Measurements from ENCODE around the gene PSG4.
"Not testable (repeated sequence)": the region's sequence is repeated elsewhere in the genome, so short reads cannot be mapped to it uniquely, and the experiment has no call there.

The PSG4 gene

GRCh38 chr19:43197666-43198397 is 7.6 kb downstream of the PSG4 start:
- not testable (repeated sequence) for DNase-seq

- not testable (repeated sequence) for DNase-seq
Measured at GRCh38 chr19:43194397-43194796, 11.0 kb downstream of the PSG4 start.

GRCh38 chr19:43192381-43193155 is 12.9 kb downstream of the PSG4 start:
- DNase-seq = not testable (repeated sequence)

GRCh38 chr19:43188092-43188491 is 17.3 kb downstream of the PSG4 start:
- not testable (repeated sequence) for DNase-seq

- not testable (repeated sequence) for DNase-seq
Measured at GRCh38 chr19:43186311-43186935, 19.0 kb downstream of the PSG4 start, which contains the start of gene PSG5. Gene PSG5 (minus strand): TSS chr19:43186536. CDS start chr19:43186405, 131 bp downstream.

- DNase-seq = not testable (repeated sequence)
Measured at GRCh38 chr19:43181869-43182771, 23.3 kb downstream of the PSG4 start.

GRCh38 chr19:43179569-43180147 is 25.8 kb downstream of the PSG4 start:
- not testable (repeated sequence) for DNase-seq

- not testable (repeated sequence) for DNase-seq
Measured at GRCh38 chr19:43178577-43178976, 26.9 kb downstream of the PSG4 start.

GRCh38 chr19:43165906-43166305 is 39.5 kb downstream of the PSG4 start:
- not testable (repeated sequence) for DNase-seq

GRCh38 chr19:43163135-43163534 is 42.3 kb downstream of the PSG4 start:
- DNase-seq = not testable (repeated sequence)

- not testable (repeated sequence) for DNase-seq
Measured at GRCh38 chr19:43162261-43162660, 43.2 kb downstream of the PSG4 start.

- DNase-seq = no peak
Measured at GRCh38 chr19:43152214-43152613, 53.2 kb downstream of the PSG4 start.

GRCh38 chr19:43149788-43150187 is 55.6 kb downstream of the PSG4 start:
- DNase-seq = not testable (repeated sequence)

- no peak for DNase-seq
Measured at GRCh38 chr19:43148233-43148632, 57.2 kb downstream of the PSG4 start.
